HG03469 (cell line): ENCODE data around the gene UNC5C.

Source experiments
- ATAC-seq: cut with Tn5 transposase; IDR thresholded peaks from one replicate; pipeline ENCODE4 v1.9.1; 2021; ENCODE audit warnings: mild to moderate bottlenecking, moderate library complexity, moderate number of reproducible peaks; ENCODE audit not compliant: unreplicated experiment

UNC5C gene

GRCh38 chr4:95469617-95470016 lies 79.2 kb downstream of the UNC5C start:
- no peak for ATAC-seq

GRCh38 chr4:95466791-95467190 lies 82.0 kb downstream of the UNC5C start:
- no peak for ATAC-seq

DNA sequence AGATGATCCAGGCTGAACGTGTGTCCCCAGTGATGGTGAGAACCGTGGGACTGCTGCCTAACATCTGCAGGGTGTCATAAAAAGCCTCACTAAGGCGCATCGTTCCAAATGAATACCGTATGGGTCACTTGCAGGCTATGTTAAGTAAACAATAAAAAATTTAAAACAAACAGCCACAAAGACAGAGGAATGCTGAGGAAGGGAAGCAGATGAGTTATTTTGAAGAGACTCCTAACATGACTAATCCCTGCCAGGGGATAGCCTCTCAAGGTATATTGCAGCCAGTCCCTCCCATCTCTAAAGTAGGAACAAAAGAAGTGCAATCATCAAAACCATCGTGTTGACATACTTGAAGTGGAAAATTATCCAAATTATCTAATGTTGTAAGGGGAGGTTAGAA lies 83.8 kb downstream of the UNC5C start:
- no peak for ATAC-seq

DNA sequence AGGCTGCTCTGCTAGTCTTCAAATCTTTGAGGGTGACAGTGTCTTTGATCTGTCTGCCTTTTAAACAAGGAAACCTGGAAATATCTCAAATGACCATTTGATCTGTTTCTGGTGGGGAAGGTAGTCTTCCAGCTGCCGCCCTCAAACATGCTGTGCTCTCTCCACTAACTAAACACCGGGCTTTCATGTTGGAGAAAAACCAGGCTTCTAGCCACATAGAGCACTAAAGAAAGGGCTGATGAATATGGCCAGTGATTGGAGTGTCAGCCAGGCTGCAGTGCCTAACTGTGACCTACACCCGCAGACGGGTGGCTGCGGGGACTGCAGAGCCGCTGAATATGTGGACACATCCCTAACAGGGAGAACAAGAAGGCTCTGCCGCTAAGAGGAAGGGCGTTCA lies 85.9 kb downstream of the UNC5C start:
- ATAC-seq = no peak

- no peak for ATAC-seq
Measured at GRCh38 chr4:95457353-95457752, 91.4 kb downstream of the UNC5C start.

- no peak for ATAC-seq
Measured at GRCh38 chr4:95450294-95450693, 98.5 kb downstream of the UNC5C start.

DNA sequence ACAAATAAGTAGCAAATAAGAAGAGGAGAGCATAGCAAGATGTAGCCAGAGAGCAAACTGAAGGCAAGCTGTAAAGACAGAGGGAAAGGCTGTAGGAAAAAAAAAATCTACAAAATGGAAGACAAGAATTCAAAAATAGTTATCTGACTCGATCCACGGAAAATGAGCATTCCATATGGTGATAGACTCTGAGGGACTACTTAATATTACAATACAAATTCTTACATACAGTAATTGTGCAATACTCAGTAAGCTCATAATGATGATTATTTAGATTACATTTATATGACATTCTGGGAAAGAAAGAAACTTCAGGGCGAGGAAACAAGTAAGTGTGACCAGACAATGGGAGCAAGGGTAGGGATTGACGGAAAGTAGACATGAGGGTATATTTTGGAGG lies 102.6 kb downstream of the UNC5C start:
- no peak for ATAC-seq

- ATAC-seq = no peak
Measured at GRCh38 chr4:95445251-95445650, 103.5 kb downstream of the UNC5C start.

GRCh38 chr4:95444812-95445211 lies 104.0 kb downstream of the UNC5C start:
- ATAC-seq = no peak

DNA sequence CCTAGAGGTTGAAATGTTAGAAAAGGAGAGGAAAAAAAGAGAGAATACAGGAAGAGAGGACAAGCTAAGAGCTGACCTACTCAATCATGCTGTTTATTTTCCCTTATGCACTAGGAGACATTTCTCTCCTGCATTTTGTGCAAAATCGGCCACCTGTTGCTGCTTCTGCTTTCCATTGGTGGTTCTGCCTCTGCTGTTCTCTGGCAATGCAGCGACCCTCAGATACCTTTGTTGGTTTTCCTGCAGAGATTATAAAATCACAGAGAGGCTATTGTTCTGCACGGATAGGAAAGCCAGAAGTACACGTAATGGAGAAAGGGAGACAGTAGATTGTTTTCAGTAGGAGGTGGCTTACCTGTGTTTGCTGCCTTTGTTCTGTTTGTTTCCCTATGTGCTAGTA lies 108.9 kb downstream of the UNC5C start:
- ATAC-seq = no peak

- no peak for ATAC-seq
Measured at GRCh38 chr4:95439071-95439470, 109.7 kb downstream of the UNC5C start.

DNA sequence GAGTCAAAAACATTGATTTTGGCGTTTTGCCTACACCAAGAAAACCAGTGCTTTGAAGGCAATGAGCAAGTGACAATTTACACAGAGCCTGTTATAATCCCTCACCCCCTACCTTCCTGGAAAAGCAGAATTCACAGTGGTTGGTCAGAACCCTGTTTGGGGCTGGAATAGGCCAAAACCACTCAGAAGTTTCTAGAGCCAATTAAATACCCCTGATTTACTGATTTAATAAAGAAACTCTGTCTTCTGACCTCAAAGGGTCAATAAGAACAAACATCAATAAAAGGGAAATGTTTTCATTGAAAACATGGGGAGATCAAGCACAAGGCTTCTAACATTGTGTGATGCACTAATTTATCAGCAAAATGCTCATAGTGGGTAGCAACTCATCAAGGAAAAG lies 116.3 kb downstream of the UNC5C start:
- ATAC-seq = no peak

DNA sequence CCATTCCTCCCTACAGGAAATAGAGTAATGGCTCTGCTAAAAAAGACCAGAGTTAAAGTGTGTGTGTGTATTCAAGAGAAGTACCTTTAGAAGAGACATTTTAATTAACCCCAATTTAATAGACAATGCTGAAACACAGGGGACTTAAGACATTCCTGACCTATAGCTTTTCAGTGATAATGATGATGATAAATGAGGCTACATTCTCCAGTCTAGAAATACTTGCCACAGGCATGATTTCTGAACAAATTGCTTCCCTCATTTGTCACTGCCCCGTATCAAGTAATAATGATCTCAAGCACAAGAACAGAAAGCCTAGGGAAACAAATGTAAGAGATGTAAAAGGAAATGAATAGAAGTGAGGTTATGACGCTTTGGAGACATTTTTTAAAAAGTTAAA lies 117.1 kb downstream of the UNC5C start:
- no peak for ATAC-seq

DNA sequence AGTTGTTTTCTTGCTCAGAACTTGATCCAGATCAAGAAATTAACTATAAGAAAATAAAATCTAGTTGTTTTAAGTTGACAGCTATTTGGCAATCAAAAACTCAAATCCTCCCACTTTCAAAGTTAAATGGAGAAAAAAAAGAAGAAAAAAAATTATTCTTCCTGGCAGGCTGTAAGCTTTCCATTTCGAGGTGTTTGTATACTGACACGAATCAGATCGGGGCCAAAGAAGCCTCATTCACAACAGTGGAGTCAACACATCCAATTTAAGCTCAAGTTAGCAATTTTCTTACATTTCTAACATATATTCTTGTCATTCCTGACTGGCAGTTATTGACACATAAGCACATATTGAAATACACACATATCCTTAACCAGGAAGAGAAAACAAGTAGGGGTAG lies 119.4 kb downstream of the UNC5C start:
- no peak for ATAC-seq

DNA sequence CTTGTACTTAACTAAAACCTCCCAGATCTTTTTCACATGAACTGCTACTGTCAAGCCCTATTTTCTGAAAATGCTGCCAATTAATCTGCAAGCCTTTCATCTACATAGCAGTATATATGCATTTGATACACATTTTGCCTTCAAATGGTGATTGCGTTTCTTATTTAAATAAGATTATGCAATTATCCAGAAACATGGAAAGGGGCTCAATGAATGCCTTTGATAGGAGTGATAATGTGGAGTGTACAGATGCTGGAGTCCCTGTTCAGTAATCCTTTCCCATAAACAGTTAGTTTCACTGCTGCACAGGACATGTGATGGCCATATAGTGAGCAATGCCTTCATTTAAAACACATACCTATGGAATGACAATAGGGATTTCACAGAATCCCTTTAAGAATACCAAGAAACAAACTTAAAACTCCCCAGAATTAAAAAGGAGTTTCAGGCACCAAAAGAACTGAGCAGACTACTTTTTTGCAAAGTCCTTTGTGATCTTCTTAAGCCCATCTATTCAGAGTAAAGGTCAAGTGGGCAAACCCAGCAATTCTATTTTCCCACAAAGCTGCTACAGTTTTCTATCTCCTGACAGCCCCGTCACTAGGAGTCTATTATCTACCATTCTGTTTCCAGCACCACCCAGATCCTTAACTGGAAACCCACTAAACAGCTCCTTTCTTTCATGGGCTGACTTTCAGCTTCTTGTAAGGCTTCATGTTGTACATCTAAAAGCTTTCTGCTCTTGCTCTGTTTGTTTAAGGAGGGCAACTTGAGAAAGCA lies 120.3 kb downstream of the UNC5C start:
- ATAC-seq = no peak

- no peak for ATAC-seq
Measured at GRCh38 chr4:95426455-95426854, 122.3 kb downstream of the UNC5C start.

GRCh38 chr4:95422436-95422835 lies 126.3 kb downstream of the UNC5C start:
- no peak for ATAC-seq

- no peak for ATAC-seq
Measured at GRCh38 chr4:95421869-95422268, 126.9 kb downstream of the UNC5C start.

DNA sequence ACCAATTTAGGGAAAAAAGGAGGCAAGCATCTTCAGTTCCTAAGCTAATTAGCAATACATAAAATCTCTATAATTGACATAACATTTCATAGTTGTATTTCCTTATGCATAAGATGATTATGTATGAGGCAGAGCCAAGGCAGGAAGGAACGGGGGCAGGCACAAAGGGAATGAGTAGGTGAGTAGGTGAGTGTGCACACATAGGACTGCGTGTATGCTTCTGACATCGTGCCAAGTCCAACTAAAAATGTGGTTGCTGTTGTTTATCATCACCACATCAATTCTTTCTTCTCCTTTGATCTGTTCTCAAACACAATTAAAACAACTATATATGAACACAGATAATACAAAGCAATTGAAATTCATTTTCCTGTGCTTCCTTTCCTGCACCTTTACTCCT lies 131.2 kb downstream of the UNC5C start:
- ATAC-seq = no peak

DNA sequence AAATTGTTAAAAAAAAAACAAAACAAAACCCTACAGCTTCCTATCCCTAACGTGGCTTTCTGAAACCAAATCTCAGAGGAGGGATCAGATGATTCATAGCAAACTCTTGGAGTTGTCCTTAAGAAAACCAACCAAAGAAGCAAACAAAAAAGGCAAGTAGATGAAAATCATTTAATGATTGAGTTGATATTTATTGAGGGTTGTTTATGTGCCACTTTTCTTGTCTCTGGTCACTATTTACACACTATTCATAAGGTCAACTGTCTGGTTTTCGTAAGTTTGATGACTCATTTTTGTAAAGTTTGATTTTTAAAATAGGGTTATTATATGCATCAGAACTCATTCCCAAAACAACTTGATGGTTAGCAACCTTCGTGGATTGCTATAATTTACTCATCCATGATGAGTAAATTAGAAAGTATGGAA lies 133.4 kb downstream of the UNC5C start:
- ATAC-seq = no peak

GRCh38 chr4:95411371-95412088 lies 137.2 kb downstream of the UNC5C start:
- ATAC-seq = no peak

DNA sequence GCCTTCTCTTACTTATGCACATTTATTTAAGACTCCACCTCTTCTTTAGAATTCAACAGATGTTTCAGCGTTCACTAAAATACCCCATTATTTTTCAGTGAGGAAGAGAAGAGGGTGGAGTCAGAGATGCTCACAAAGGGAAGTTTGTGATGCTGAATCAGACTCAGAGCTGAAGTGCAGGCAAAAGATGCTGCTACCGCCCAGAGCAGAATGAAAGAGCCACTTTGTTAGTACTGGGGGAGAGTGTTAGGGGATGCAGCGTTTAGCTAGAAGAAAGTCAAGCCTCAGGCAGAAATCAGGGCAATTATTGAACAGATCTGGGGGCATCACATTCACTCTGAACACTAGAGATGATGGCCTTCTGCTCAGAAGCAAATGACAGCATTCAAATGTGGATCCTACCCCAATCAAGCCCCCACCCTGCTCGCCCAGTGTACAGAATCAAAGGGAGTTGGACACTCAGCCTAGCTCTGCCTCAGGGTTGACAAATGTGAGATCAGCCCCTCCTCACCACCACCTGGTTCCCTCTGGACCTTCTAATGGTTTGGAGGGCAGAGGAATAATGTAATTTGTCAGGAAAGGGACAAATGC lies 138.3 kb downstream of the UNC5C start:
- no peak for ATAC-seq
